Psoas muscle (tissue), 8 donors: ENCODE measurements around the gene ADRA2A. TPM values are rescaled to one million over a fixed set of nuclear protein-coding genes. Genes with fewer than 3 reads are reported as not detected.

ENCODE experiments used
- ATAC-seq, 4 donors: fragments of 200-7000 bp; cut with Tn5 transposase; one replicate each; pipeline ENCODE4 v1.9.1; 2020; ENCODE audit warnings: moderate library complexity in 3 of 4, mild to moderate bottlenecking in 2 of 4
- DNase-seq, 2 donors: peaks; one replicate each; pipeline ENCODE4 v3.0.0-alpha.2; 2020
- H3K27ac ChIP-seq: fragments of 200-600 bp; one replicate; pipeline ENCODE4 v1.8.0; 2022
- H3K27me3 ChIP-seq, 3 donors: fragments of 200-600 bp in 1 of 3; one replicate each; pipeline versions ENCODE4 v1.6.1 to v1.8.0; 2013 to 2022; ENCODE audit warnings: low read length in 2 of 3, mild to moderate bottlenecking in 2 of 3, moderate library complexity in 1 of 3; ENCODE audit not compliant: insufficient read depth in 3 of 3
- H3K36me3 ChIP-seq, 2 donors: fragments of 200-600 bp in 1 of 2; one replicate each; pipeline versions ENCODE4 v1.6.1 to v1.8.0; 2013 to 2022; ENCODE audit warnings: low read depth in 1 of 2, mild to moderate bottlenecking in 1 of 2, moderate library complexity in 1 of 2; ENCODE audit not compliant: insufficient read depth in 1 of 2
- H3K4me1 ChIP-seq: fragments of 200-600 bp; one replicate; pipeline ENCODE4 v1.8.0; 2022
- H3K4me3 ChIP-seq: fragments of 200-600 bp; one replicate; pipeline ENCODE4 v1.8.0; 2022; ENCODE audit warnings: mild to moderate bottlenecking
- H3K9me3 ChIP-seq: fragments of 200-600 bp; one replicate; pipeline ENCODE4 v1.8.0; 2022
- CTCF ChIP-seq: fragments of 200-600 bp; IDR thresholded peaks from one replicate; pipeline ENCODE4 v1.8.0; 2022; ENCODE audit warnings: antibody characterized with exemption
- WGBS, 3 donors: extraction: QIAGEN DNeasy Blood & Tissue Kit; methylation state at CpG; one replicate each; pipeline versions ENCODE4 v1.1.6 to v1.1.7; 2013; 5-methylcytosine and 5-hydroxymethylcytosine counted together
- intact Hi-C, 2 donors: fragments of 100-400 bp; cut with DNase I; formaldehyde crosslinking; loops; one replicate each; pipeline versions ENCODE4 v1.11.0 to v1.14.2; 2022
- polyA plus RNA-seq, 3 donors: library from polyadenylated mRNA; stranded (reverse); fragments of 200-250 nt; gene quantifications; one replicate each; pipeline ENCODE4 v1.2.3, GENCODE V29; 2013
- total RNA-seq, 4 donors: library from RNA; stranded (reverse); fragmentation: NEBNext Ultra II Directional in 2 of 4; extraction: Animal tissue kit (Norgen Biotek cat#: 25700) in 2 of 4; gene quantifications; one replicate each; pipeline versions ENCODE4 v1.2.1 to v1.2.4, GENCODE V29; 2021 to 2023
- donor health status: healthy with polysubstance abuse.
- donor health status: DM: no; HTN: no; CAD: no; lungs with moderate emphysema.
- donor health status: Bipolar disorder and iron deficiency.
- donor health status: healthy.
- donor health status: DM: yes; HTN: yes; CAD: no.
- donor health status: DM: no; HTN: no; CAD: no.
- donor health status: DM: no; HTN: no; CAD: no.
- donor health status: DM: yes; HTN: yes; CAD: no.

The ADRA2A gene
- total and polyA plus RNA-seq, 7 donors = 0.12 to 17.2 (median 0.45) TPM

GRCh38 chr10:111106081-111106480 is 29.3 kb downstream of the ADRA2A start:
- intact Hi-C loops = no loop called here
- TF ChIP-seq CTCF = no peak
- H3K27ac ChIP-seq = no peak overlapping the region
- ATAC-seq (no peak), DNase-seq (no peak)
- WGBS, 3 donors = 90 to 92% (median 92%) methylated on average over 8 of the region's 8 CpGs
- no peaks in the 10 kb centered on the region for H3K36me3 ChIP-seq
- H3K4me3 ChIP-seq = no peak overlapping the region
- no peaks in the 10 kb centered on the region for H3K9me3 ChIP-seq
- H3K4me1 ChIP-seq = no peaks in the 10 kb centered on the region
- peaks cover 0 to 4% (median 0%) of the 10 kb centered on the region in 3 donors for H3K27me3 ChIP-seq

GRCh38 chr10:111107023-111107422 is 30.2 kb downstream of the ADRA2A start:
- Histone ChIP-seq H3K4me3 (no peak overlapping the region), H3K4me1 (no peaks in the 10 kb centered on the region), H3K36me3 (no peaks in the 10 kb centered on the region), H3K27me3 (peaks cover 0 to 4% (median 0%) of the 10 kb centered on the region in 3 donors), H3K27ac (no peak overlapping the region), H3K9me3 (no peaks in the 10 kb centered on the region)
- DNase-seq (no peak), ATAC-seq (no peak)
- WGBS, 3 donors = 55 to 78% (median 60%) methylated on average over 4 of the region's 4 CpGs
- TF ChIP-seq CTCF = no peak
- intact Hi-C loops = no loop called here

- no peaks in the 10 kb centered on the region for H3K9me3 ChIP-seq
- WGBS, 3 donors = 78 to 85% (median 79%) methylated on average over 4 of the region's 4 CpGs
- intact Hi-C loops = no loop called here
- H3K27me3 ChIP-seq = peaks cover 0 to 4% (median 0%) of the 10 kb centered on the region in 3 donors
- ATAC-seq (no peak), DNase-seq (no peak)
- H3K4me1 ChIP-seq = no peaks in the 10 kb centered on the region
- H3K36me3 ChIP-seq = no peaks in the 10 kb centered on the region
- no peak overlapping the region for H3K4me3 ChIP-seq
- TF ChIP-seq CTCF = no peak
- no peak overlapping the region for H3K27ac ChIP-seq
Measured at GRCh38 chr10:111107846-111108245, 31.0 kb downstream of the ADRA2A start.

- H3K27ac ChIP-seq = no peak overlapping the region
- ATAC-seq (no peak), DNase-seq (no peak)
- 93 to 96% (median 94%) methylated on average over 6 of the region's 6 CpGs for WGBS, 3 donors
- peaks cover 0 to 4% (median 0%) of the 10 kb centered on the region in 3 donors for H3K27me3 ChIP-seq
- no peaks in the 10 kb centered on the region for H3K4me1 ChIP-seq
- intact Hi-C loops = no loop called here
- H3K9me3 ChIP-seq = no peaks in the 10 kb centered on the region
- H3K36me3 ChIP-seq = no peaks in the 10 kb centered on the region
- TF ChIP-seq CTCF = no peak
- no peak overlapping the region for H3K4me3 ChIP-seq
Measured at GRCh38 chr10:111108441-111108840, 31.6 kb downstream of the ADRA2A start.

- 56 to 64% (median 58%) methylated on average over 8 of the region's 8 CpGs for WGBS, 3 donors
- no peaks in the 10 kb centered on the region for H3K4me1 ChIP-seq
- H3K27ac ChIP-seq = no peak overlapping the region
- peaks cover 0 to 4% (median 0%) of the 10 kb centered on the region in 3 donors for H3K27me3 ChIP-seq
- ATAC-seq = no peak
- DNase-seq = no peak
- intact Hi-C loops = no loop called here
- no peak overlapping the region for H3K4me3 ChIP-seq
- no peak for TF ChIP-seq CTCF
- no peaks in the 10 kb centered on the region for H3K9me3 ChIP-seq
- no peaks in the 10 kb centered on the region for H3K36me3 ChIP-seq
Measured at GRCh38 chr10:111109501-111110242, 32.8 kb downstream of the ADRA2A start.
